Epithelial cell of esophagus (primary cell): Measurements from ENCODE around the gene TRPM3.

Experiments
- DNase-seq: peaks from one replicate; pipeline ENCODE4 v3.0.0; 2010; ENCODE audit warnings: low read depth
- H3K4me3 ChIP-seq: 2 replicates; pipeline ENCODE4 v1.5.1; 2011; ENCODE audit warnings: mild to moderate bottlenecking, low read length, control low read depth
- CTCF ChIP-seq: IDR thresholded peaks from 2 replicates; pipeline ENCODE4 v1.5.1; 2011; ENCODE audit warnings: low read depth, mild to moderate bottlenecking, low read length, control low read depth, inconsistent platforms; ENCODE audit not compliant: insufficient read depth; ENCODE audit errors: missing control alignments

The TRPM3 gene

GRCh38 chr9:71122421-71122820 lies 1.0 kb upstream of the TRPM3 start:
- no peak overlapping the region for H3K4me3 ChIP-seq
- DNase-seq: no peak
- TF ChIP-seq CTCF: no peak

- no peak for TF ChIP-seq CTCF
- no peak overlapping the region for H3K4me3 ChIP-seq
- DNase-seq: no peak
Observed at GRCh38 chr9:71122022-71122275, 528 bp upstream of the TRPM3 start.

- no peak for DNase-seq
- H3K4me3 ChIP-seq: no peak overlapping the region
- TF ChIP-seq CTCF: no peak
Observed at GRCh38 chr9:71120501-71121247, 747 bp downstream of the TRPM3 start.

GRCh38 chr9:71119746-71120145 lies 1.7 kb downstream of the TRPM3 start:
- DNase-seq: no peak
- no peak for TF ChIP-seq CTCF
- H3K4me3 ChIP-seq: no peak overlapping the region

GRCh38 chr9:71118324-71118723 lies 3.1 kb downstream of the TRPM3 start:
- H3K4me3 ChIP-seq: no peak overlapping the region
- no peak for TF ChIP-seq CTCF
- no peak for DNase-seq

- no peak for TF ChIP-seq CTCF
- DNase-seq: no peak
- no peak overlapping the region for H3K4me3 ChIP-seq
Observed at GRCh38 chr9:71115448-71115975, 5.9 kb downstream of the TRPM3 start.

- TF ChIP-seq CTCF: no peak
Observed at GRCh38 chr9:71112866-71113265, 8.6 kb downstream of the TRPM3 start.

More at GRCh38 chr9:71112866-71113265, 8.6 kb downstream of the TRPM3 start:
- no peak overlapping the region for H3K4me3 ChIP-seq
- no peak for DNase-seq
